PC-9 (cell line): ENCODE measurements around the gene MRPL12.

Experiments
- CTCF ChIP-seq: fragments of 200-600 bp; sonication (generic); conservative IDR thresholded peaks from 2 replicates; pipeline ENCODE4 v1.6.1; 2017; ENCODE audit warnings: mixed run types, antibody characterized with exemption, mild to moderate bottlenecking, moderate library complexity
- EZH2 ChIP-seq: fragments of 200-600 bp; sonication (generic); IDR thresholded peaks from 2 replicates; pipeline ENCODE4 v1.8.0; 2017; ENCODE audit warnings: antibody characterized with exemption, low read depth

- TF ChIP-seq CTCF (no peak), EZH2 (no peak)
These were observed 36.6 kb upstream of the MRPL12 start, which contains the start of the genes CCDC137 and OXLD1 for GRCh38 chr17:81666342-81667191.
